Spleen (tissue), 7 donors: ENCODE data around the gene KCTD1.

Experiments used
- POLR2AphosphoS5 ChIP-seq, 3 donors: sonication (generic); formaldehyde crosslinking; IDR thresholded peaks; one replicate each; pipeline ENCODE4 v1.5.1; 2017; ENCODE audit warnings: antibody characterized with exemption in 3 of 3
- TF ChIP-seq, protein P1 (sequence below), 11 experiments: fragments of 200-600 bp in 7 of 11; fragments of 450-650 bp in 4 of 11; sonication (generic) in 4 of 11; IDR thresholded peaks in 8 of 11; conservative IDR thresholded peaks in 3 of 11; 1 replicate in 7 of 11; 2 replicates in 4 of 11; pipeline versions ENCODE4 v1.4.0 to v1.8.0; 2016 to 2021; ENCODE audit warnings: antibody characterized with exemption in 11 of 11, inconsistent platforms in 4 of 11, mild to moderate bottlenecking in 1 of 11
- donor health status: DM: no; HTN: no; CAD: no; lungs with moderate emphysema.
- donor health status: DM: no; HTN: no; CAD: no.
- donor health status: DM: no; HTN: no; CAD: no.

- TF ChIP-seq, protein P1, sequence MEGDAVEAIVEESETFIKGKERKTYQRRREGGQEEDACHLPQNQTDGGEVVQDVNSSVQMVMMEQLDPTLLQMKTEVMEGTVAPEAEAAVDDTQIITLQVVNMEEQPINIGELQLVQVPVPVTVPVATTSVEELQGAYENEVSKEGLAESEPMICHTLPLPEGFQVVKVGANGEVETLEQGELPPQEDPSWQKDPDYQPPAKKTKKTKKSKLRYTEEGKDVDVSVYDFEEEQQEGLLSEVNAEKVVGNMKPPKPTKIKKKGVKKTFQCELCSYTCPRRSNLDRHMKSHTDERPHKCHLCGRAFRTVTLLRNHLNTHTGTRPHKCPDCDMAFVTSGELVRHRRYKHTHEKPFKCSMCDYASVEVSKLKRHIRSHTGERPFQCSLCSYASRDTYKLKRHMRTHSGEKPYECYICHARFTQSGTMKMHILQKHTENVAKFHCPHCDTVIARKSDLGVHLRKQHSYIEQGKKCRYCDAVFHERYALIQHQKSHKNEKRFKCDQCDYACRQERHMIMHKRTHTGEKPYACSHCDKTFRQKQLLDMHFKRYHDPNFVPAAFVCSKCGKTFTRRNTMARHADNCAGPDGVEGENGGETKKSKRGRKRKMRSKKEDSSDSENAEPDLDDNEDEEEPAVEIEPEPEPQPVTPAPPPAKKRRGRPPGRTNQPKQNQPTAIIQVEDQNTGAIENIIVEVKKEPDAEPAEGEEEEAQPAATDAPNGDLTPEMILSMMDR (IDR thresholded peaks at IDR 0.05 in 8 of 11, conservative IDR thresholded peaks at IDR 0.05 in 3 of 11) = no peak
- TF ChIP-seq POLR2AphosphoS5 (IDR thresholded peaks at IDR 0.05) = no peak
Observed at GRCh38 chr18:26540043-26540628, 8.2 kb downstream of the KCTD1 start.
